Myometrial cell (primary cell): Measurements from ENCODE around the gene FAM161A. TPM values are rescaled to one million over a fixed set of nuclear protein-coding genes. Genes with fewer than 3 reads are reported as not detected.

ENCODE experiments used
- total RNA-seq: library from RNA; depleted of rRNA; stranded (reverse); fragments of >200 nt; gene quantifications from 2 replicates; pipeline ENCODE4 v1.2.3, GENCODE V29; 2015

FAM161A gene, protein sequence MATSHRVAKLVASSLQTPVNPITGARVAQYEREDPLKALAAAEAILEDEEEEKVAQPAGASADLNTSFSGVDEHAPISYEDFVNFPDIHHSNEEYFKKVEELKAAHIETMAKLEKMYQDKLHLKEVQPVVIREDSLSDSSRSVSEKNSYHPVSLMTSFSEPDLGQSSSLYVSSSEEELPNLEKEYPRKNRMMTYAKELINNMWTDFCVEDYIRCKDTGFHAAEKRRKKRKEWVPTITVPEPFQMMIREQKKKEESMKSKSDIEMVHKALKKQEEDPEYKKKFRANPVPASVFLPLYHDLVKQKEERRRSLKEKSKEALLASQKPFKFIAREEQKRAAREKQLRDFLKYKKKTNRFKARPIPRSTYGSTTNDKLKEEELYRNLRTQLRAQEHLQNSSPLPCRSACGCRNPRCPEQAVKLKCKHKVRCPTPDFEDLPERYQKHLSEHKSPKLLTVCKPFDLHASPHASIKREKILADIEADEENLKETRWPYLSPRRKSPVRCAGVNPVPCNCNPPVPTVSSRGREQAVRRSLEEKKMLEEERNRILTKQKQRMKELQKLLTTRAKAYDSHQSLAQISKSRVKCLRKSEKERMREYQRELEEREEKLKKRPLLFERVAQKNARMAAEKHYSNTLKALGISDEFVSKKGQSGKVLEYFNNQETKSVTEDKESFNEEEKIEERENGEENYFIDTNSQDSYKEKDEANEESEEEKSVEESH
- total RNA-seq = 1.2 and 1.6 TPM in 2 replicates

DNA sequence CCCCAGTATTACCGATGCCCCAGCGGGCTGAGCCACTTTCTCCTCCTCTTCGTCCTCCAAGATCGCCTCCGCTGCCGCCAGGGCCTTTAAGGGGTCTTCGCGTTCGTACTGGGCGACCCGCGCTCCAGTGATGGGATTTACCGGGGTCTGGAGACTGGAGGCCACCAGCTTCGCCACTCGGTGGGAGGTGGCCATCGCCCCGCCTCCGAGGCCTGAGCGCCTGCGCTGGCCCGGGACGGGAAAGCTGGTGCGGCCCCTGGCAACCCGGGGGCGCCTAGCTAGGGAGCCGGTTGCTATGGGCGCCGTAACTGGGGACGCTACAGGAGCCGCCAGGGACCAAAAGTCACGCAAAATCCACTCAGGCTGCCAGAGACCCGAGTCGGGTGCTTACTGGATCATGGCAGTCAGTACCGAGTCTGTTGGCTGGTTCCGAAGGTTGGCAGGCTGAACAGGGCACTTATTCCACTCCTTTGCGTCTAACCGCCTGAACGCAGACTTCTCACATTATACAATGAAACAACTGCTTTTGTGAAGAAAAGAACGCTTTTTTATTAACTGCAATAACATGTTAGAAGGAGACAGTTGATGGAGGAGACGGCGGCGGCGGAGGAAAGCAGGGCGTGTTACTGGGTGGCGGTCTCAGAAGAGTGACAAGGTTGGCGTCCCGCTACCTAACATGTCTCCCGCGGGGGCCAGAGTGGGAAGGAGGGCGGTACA, at the start of gene FAM161A:
Gene FAM161A (minus strand): TSS at position 214 of the 717 bp plus-strand sequence. CDS start 19 bp downstream, at position 195.

DNA sequence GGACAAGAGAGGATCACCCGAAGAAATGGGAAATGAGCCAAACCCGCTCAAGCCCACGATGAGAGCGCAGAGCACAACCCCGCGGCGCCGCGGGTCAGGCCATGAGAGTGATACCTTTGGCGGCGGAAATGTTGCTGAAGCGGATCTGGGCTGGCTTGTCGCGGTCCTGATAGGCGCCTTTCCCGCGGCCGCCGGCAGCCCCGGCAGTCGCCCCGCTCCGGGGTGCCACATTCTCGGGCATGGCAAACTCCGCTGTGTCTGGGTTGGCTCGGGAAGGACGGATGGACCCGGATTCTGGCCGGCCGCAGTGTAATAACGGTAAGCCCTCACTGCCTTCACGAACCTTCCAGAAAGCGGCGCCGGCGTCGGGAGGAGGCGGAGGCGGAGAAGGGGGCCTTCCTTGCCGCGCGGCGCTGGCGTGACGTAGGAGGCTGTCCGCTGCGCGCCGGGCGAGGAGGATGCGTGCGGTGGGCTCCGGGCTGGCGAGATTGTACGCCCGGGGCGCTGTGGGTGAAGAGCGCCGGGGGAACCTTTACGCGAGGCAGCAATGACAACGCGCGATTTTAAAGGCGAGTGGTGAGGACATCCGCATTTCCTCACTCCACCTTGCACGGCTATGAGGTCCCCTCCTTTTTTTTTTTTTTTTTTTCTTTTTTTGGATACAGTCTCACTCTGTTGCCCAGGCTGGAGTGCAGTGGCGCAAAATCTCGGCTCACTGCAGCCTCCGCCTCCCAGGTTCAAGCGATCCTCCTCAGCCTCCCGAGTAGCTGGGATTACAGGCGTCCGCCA, 34.6 kb upstream of the FAM161A start, which contains the start of gene CCT4:
Gene CCT4 (minus strand): TSS at position 390 of the 789 bp plus-strand sequence. CDS start 149 bp downstream, at position 241.

Other genes with a start within 250 kb of the FAM161A start
- gene CCT4, start 34.6 kb upstream of the FAM161A start, total RNA-seq = 209 and 226 TPM in 2 replicates
- gene COMMD1, start 51.6 kb upstream of the FAM161A start, total RNA-seq = 61.7 and 83.0 TPM in 2 replicates